Right lung (tissue), 5 donors: ENCODE data around the gene SHOX. TPM values are rescaled to one million over a fixed set of nuclear protein-coding genes. Genes with fewer than 3 reads are reported as not detected.
"Not testable (repeated sequence)": the region's sequence is repeated elsewhere in the genome, so short reads cannot be mapped to it uniquely, and the experiment has no call there.

Source experiments
- DNase-seq, 2 donors: peaks; one replicate each; pipeline ENCODE4 v3.0.0-alpha.2; 2013
- polyA plus RNA-seq, 5 donors: library from polyadenylated mRNA; unstranded; fragments of 120-200 nt; gene quantifications; one replicate each; pipeline versions ENCODE4 v1.2.1 to v1.2.3, GENCODE V29; 2013; ENCODE audit warnings: inconsistent platforms in 1 of 5, low replicate concordance in 1 of 5; ENCODE audit not compliant: insufficient read length in 5 of 5, insufficient read depth in 1 of 5

Gene SHOX
- polyA plus RNA-seq, 5 donors: 0.05 to 0.24 (median 0.08) TPM

DNA sequence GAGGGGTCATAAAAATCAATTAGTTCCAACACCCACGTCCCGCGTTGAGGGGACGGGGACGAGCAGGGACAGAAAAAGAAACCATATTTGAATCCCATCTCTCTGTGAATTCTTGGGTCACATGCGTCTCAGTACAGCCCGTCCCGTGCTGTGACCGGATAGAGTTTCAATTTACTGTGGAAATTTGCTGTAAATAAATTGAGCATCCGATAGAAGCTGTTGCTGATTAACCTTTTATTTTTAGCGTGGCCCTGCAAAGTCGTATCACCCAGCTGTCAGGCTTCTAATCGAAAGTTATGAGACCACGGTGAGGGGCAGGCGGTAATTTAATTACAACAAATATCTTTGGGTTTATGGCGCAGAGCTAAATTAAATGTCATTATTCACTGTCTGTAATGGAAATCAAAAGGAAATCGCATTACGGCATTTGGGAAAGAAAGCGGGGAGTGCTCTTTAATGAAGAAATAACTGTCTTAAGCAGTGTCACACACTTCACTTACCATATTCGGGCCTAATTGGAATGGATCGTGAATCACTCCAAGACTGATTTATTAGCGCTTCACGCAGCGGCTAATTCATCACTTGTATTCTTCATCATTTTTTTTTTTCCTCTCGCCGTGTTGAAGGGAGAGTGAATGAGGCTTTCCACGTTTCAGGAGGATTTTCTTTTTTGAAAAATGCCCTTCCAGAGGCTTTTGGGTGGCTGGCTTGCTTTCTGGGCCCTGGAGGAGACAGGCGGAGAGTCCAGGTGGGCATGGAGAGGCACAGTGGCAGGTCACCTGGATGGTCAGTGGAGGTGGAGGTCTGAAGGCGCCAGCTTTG lies 7.3 kb downstream of the SHOX start:
- DNase-seq: no peak

DNA sequence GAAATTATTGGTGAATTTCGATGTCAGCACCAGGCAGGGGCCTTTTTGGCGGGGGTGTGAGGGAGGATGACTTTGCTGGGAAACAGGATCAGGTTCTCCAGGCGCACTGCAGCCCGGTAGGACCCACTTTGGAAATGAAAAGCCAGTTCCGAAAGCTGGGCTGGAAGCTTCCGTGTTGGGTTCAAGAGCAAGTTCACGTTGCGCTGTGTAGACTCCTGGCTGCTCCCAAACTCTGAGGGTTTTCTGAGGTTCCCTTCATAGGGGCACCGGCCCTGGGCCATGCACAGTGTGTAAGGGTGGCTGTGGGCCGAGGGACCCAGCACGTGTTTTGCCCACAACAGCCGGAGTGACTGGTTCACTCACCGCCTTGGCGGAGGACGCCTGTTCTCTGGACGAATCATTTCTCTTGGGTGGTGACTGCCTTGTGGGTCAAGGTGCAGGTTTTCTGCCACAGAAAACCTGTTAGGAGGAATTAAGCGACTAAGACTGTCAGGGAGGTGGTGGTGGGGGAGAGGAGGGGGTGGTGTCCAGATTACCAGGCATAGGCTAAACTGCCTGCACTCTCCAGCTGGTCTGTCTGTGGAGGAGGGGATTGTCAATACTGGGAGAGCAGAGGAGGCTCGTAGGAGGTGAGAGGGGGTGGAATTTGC lies 8.0 kb downstream of the SHOX start:
- DNase-seq: no peak

DNA sequence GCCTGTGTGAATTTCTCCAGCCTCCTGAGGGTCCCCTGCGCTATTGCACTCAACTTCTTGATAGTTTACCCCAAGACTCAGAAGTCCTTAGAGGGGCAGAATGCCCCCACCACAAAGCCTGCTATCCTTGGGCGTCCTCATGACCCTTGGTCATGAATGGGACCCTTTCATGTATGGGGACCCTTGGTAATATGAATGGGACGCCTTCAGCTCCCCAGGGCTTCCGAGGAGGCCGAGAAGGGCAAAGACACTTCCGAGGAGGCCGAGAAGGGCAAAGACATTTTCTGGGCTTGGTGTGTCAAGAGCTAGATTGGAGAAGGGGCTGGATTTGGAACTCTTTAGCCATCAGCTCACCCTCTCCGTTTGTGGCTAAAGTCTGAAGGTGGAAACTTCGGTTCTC lies 8.6 kb downstream of the SHOX start:
- DNase-seq: no peak

DNA sequence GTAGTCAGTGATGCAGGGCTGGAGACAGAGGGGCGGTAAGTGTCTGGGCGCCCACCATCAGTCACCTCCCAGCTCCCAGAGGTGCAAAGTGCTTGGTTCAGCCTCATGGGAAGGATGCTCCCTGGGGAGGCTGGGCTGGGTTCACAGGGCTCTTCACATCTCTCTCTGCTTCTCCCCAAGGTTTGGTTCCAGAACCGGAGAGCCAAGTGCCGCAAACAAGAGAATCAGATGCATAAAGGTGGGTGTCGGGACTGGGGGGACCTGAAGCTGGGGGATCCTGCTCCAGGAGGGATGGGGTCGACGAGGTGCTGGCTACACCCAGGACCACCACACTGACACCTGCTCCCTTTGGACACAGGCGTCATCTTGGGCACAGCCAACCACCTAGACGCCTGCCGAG lies 10.1 kb downstream of the SHOX start:
- DNase-seq: no peak

DNA sequence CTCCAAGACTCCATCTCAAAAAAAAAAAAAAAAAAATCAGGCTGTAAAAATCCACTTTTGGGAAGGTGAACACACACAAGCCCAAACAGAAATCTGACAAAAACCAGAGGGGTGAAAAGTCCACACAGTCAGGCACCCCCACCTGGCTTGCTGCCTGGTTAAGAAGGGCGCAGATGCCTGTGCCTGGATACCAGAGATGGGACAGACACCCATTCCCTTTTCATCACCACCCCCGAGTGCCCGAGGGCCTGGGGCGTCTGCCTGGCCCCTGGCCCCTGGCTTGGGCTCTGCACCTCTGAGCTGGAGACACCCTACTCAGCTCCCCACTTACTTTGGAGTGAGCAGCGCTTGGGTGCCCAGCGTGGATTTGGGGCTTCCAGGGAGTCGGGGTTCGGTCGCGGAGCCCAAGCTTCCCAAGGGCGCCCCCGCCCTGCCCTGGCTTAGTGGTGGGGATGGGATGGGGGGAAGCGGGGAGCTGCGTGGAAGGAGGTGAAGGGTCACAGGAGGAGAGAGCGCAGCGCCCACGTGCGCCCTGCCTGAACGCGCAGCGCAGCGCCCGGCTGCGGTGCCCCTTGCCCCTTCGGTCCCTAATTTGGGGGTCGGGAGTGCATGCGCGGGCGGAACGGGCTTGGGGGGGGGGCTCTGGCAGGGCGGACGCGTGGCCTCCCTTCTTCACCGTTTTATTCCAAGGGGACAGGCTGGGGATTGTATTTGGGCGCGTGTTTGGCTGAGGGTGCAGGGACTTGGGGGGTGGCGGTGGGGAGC lies 11.3 kb downstream of the SHOX start:
- no peak for DNase-seq

DNA sequence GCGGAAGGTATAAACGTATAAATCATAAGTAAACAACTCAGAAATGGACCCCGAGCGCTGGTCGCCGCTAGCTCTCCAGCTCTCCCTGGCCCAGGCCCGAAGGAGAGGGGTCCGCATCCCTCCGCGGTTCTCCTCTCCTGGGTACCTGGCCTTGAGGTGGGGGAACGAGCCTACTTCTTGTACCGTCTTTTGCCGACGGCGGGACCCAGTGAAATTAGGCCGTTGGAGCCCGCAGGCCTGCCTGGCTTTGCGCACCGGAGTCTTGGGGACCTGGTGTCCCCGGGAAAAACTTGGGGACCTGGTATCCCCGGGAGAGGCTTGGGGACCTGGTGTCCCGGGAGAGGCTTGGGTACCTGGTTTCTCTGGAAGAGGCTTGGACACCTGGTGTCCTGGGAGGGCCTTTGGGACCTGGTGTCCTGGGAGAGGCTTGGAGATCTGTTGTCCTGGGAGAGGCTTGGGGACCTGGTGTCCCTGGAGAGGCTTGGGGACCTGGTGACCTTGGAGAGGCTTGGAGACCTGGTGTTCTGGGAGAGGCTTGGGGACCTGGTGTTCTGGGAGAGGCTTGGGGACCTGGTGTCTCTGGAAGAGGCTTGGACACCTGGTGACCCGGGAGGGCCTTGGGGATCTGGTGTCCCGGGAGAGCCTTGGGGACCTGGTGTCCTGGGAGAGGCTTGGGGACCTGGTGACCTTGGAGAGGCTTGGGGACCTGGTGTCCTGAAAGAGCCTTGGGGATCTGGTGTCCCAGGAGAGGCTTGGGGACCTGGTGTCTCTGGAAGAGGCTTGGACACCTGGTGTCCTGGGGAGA lies 12.0 kb downstream of the SHOX start:
- DNase-seq: no peak

DNA sequence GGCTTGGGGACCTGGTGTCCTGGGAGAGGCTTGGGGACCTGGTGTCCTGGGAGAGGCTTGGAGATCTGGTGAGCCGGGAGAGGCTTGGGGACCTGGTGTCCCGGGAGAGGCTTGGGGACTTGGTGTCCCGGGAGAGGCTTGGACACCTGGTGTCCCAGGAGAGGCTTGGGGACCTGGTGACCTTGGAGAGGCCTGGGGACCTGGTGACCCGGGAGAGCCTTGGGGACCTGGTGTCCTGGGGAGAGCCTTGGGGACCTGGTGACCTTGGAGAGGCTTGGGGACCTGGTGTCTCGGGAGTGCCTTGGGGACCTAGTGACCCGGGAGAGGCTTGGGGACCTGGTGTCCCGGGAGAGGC lies 12.6 kb downstream of the SHOX start:
- DNase-seq: no peak

DNA sequence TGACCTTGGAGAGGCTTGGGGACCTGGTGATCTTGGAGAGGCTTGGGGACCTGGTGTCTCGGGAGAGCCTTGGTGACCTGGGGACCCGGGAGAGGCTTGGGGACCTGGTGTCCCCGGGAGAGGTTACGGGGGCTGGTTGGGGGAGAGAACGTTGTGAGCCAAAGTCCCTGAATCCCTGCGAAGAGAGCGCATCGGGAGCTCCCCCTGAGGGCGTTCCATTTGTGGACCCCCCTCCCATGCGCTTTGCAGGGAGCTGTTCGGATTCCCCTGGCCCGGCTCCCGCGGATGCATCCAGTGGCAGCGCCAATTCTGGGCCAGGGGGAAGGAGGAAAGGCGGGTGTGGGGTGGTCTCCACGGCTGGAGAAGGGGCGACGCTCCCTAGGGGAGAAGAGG lies 13.3 kb downstream of the SHOX start:
- no peak for DNase-seq

DNA sequence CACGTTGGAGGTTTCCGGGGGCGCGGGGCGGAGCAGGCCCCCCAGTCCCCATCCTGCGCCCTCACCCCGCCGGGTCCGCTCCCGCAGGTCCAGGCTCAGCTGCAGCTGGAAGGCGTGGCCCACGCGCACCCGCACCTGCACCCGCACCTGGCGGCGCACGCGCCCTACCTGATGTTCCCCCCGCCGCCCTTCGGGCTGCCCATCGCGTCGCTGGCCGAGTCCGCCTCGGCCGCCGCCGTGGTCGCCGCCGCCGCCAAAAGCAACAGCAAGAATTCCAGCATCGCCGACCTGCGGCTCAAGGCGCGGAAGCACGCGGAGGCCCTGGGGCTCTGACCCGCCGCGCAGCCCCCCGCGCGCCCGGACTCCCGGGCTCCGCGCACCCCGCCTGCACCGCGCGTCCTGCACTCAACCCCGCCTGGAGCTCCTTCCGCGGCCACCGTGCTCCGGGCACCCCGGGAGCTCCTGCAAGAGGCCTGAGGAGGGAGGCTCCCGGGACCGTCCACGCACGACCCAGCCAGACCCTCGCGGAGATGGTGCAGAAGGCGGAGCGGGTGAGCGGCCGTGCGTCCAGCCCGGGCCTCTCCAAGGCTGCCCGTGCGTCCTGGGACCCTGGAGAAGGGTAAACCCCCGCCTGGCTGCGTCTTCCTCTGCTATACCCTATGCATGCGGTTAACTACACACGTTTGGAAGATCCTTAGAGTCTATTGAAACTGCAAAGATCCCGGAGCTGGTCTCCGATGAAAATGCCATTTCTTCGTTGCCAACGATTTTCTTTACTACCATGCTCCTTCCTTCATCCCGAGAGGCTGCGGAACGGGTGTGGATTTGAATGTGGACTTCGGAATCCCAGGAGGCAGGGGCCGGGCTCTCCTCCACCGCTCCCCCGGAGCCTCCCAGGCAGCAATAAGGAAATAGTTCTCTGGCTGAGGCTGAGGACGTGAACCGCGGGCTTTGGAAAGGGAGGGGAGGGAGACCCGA lies 14.0 kb downstream of the SHOX start:
- DNase-seq: no peak

DNA sequence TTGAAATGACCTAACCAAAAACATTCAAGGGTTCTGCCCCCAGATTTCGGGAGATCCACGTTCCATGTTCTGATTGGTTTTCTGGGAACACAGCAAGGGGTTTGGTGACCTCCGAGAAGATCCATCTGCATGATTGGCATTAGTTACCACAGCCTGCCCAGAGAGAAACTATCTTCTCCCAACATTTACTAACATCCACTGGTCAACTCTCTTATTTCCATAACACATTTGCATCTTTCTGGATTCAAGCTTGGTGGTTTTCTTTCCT lies 15.6 kb downstream of the SHOX start:
- DNase-seq: no peak

DNA sequence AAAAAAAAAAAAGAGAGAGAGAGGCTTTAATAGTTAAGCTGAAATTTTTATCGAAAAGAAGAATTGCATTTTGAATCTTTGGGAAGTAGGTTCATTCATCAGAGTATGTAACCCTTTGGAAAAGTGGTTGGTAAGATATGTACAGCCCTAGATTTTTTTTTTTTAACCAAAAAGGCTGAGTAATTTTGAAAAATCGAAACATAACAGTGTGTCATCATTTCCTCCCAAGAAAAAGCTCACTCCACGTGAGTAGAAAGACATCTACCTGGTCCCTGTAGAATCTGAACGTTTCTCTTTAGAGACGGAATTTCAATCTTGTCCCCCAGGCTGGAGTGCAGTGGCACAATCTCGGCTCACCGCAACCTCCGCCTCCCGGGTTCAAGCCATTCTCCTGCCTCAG lies 16.2 kb downstream of the SHOX start:
- no peak for DNase-seq

DNA sequence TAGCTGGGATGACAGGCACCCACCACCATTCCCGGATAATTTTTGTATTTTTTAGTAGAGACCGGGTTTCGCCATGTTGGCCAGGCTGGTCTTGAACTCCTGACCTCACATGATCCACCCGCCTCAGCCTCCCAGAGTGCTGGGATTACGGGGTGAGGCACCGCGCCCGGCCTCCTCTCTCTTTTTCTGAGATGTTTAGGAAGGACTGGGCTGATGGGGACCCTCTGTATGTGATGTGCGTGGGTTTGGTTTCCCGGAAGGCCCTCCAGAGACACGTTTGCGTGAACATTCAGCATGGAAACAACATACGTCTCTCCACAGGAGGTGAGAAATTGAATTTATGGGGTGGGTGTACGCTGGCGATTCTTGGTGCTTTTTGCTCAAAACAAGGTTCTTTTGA lies 18.6 kb downstream of the SHOX start:
- DNase-seq: no peak

DNA sequence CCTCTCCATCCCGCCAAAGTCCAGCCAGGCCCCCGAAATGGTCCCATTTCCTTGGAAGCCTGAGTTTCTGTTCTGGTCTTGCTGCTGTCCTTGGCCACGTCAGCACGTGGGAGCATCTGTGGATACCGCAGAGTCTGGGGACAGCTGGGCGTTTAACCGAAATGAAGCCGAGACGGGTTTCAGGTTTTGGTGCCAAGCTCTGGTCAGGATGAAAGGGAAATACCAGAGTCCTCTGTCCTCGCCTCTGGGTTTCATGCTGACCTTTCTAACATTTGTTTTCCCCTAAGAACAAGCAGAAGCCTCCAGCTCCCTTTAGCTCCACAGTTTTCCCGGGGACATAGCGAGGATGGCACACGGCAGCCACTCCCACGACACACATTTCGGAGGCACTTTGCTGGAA lies 19.7 kb downstream of the SHOX start:
- DNase-seq: no peak

DNA sequence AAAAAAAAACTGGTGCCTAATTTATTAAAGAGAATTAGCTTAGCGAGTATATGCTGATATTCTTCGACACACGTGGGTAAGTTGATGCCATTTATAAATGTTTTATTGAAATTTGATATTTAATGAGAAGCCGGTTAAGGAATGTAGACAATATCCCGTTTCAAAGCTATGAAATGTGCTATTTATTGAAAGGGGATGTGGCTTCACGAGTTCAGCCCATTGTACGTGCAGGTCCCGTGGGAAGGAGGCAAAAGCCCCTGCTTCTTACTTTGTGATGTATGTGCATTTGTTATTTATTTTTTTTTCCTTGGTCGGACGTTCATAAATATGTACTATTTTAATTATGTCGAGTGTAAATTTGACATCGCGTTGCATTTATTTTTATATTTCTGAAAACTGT lies 20.2 kb downstream of the SHOX start:
- DNase-seq: no peak

DNA sequence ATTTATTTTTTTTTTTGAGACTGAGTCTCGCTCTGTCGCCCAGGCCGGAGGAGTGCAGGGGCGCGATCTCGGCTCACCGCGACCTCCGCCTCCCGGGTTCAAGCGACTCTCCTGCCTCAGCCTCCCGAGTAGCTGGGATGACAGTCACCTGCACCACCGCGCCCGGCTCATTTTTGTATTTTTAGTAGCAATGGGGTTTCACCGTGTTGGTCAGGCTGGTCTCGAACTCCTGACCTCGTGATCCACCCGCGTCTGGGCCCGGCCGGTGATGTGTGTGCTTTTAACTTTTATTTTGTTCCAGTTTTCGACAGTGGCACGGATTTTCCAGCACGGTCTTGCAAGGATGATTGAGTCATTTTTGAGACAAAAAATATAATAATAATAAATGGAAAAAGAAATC lies 21.3 kb downstream of the SHOX start:
- DNase-seq: not testable (repeated sequence)

DNA sequence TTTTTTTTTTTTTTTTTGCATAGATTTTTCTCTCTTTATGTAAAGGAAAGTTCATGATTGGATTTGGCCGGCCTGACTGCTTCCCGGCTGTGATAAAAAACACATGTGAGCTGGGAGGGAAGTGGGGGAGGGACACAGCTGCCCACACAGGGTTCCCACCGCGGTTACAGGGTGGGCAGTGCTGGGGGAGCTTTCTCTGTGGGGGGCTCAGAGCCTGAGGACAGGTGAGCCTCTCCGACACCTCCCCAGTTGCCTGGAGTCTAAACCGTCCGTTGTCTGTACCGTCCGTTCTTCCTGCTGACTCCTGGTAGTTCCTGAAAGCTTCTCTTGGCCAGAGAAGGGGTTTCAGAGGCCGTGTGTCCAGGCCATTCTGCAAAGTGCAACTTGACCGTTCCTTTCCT lies 21.8 kb downstream of the SHOX start:
- DNase-seq: no peak

DNA sequence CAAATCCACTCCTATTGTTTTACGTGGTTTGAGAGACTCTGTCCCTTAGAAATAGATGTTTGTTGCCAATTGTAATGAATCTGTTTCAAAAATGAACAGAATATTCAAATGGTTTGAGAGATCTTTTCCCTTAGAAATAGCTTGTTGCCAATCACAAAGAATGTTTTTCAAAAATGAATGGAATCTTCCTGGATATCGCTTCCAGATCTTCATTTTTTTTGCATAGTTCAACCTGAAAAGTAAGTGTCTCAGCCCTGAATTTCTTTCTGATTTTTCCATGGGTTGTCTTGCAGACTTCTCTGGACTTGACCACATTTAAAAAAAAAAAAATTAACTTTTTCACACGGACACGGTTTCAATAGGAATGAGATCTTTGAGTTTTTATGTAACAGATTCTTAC lies 22.7 kb downstream of the SHOX start:
- no peak for DNase-seq

DNA sequence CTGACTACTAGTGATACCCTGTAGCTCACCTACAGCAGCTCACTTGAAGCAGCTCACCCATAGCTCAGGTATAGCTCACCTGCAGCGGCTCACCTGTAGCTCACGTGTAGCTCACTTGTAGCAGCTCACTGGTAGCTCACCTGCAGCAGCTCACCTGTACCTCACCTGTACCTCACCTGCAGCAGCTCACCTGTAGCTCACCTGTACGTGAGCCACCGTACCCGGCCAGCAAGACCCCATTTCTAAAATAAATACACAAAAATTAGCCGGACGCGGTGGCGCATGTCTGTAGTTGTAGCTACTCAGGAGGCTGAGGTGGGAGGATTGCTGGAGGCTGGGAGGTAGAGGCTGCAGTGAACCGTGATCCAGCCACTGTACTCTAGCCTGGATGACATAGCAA lies 30.6 kb downstream of the SHOX start:
- no peak for DNase-seq

DNA sequence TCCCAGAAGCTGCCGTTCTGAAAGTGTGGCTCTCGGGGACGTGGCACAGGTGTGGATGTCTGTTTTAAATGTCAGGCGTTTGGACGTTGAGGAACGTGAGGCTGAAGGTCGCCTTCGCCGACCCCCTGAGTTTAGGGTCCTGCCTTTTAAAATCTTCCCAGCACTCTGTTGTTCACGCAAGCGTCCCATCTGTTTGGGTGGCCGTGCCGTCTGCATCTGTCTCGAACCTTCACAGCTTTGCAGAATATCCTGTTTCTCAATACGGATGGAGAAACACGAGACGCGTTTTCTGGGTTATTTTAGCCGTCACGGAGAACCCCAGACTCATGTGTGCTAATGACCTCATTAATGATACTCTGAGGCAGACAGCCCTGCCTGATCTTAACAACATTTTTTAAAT lies 31.5 kb downstream of the SHOX start:
- no peak for DNase-seq

DNA sequence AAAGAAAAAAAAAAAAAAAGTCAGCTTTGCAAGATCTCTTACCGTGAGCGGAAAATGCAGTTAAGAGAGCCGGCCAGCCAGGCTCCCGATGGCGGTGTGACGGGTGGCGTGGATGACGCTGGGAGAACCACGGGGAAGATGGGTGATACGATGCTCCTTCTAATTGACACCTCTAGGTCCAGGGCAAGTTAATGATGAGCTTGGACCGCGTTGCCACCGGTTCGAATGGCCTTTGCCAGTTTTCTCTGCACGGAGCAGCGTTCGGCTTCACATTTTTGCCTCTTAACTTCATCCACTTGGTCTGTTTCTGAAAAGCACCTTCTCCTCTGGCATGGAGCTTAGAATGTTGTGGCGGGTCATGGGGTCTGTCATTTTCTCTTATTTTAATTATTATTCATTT lies 33.2 kb downstream of the SHOX start:
- no peak for DNase-seq
